K562 (cell line): ENCODE data around the gene ENTREP1. TPM values are rescaled to one million over a fixed set of nuclear protein-coding genes. Genes with fewer than 3 reads are reported as not detected.

Experiments used
- ATAC-seq: fragments of 200-7000 bp; cut with Tn5 transposase; 3 replicates; pipeline ENCODE4 v1.9.1; 2020; ENCODE audit warnings: moderate library complexity
- BruUV-seq: library from RNA; stranded (reverse); fragments of 400-500 nt; replicated peaks from 2 replicates; lab custom pipeline; 2021; lab: Mats Ljungman, UMichigan
- CTCF ChIA-PET: fragments of 300-600 bp; formaldehyde crosslinking; extraction: SDS; loops from one replicate; lab custom pipeline; 2021; ENCODE audit warnings: low intra/inter-chr PET ratio; lab: Yijun Ruan, JAX
- POLR2A ChIA-PET: fragments of 300-600, 350-650 bp; sonication (Branson Sonifier 250); formaldehyde crosslinking; extraction: SDS; loops from one replicate; lab custom pipeline; 2021; ENCODE audit warnings: antibody characterized with exemption, inconsistent platforms; lab: Yijun Ruan, JAX
- DNase-seq, 4 experiments: peaks; one replicate each; pipeline versions ENCODE4 v3.0.0 to v3.0.0-alpha.2; 2011 to 2018; ENCODE audit warnings: low spot score in 3 of 4, mixed read lengths in 3 of 4; ENCODE audit errors: extremely low read depth in 1 of 4
- FAIRE-seq: peaks from 2 replicates; lab custom pipeline; 2011; peaks lifted over from hg19 to GRCh38; lab: Jason Lieb, UNC
- H2AFZ ChIP-seq: 2 replicates; pipeline ENCODE4 v1.6.0; 2011; ENCODE audit warnings: low read depth, low read length, control low read depth, inconsistent platforms
- H3K27ac ChIP-seq: fragments of 200-600 bp; 3 replicates; pipeline ENCODE4 v1.8.0; 2011; ENCODE audit warnings: low read depth, mild to moderate bottlenecking, control low read depth, inconsistent platforms, low read length, moderate library complexity, mixed read lengths; ENCODE audit errors: extremely low read depth
- H3K27me3 ChIP-seq, 2 experiments: fragments of 300-600 bp in 1 of 2; 2 replicates in 1 of 2; 3 replicates in 1 of 2; pipeline versions ENCODE4 v1.6.0 to v1.8.0; 2011; ENCODE audit warnings: inconsistent platforms in 2 of 2, low read length in 2 of 2, mild to moderate bottlenecking in 1 of 2, mixed read lengths in 1 of 2, moderate library complexity in 1 of 2; ENCODE audit not compliant: control insufficient read depth in 2 of 2, insufficient read depth in 2 of 2
- H3K36me3 ChIP-seq: fragments of 300-600 bp; 3 replicates; pipeline ENCODE4 v1.8.0; 2011; ENCODE audit warnings: mild to moderate bottlenecking, low read length, inconsistent platforms; ENCODE audit not compliant: control insufficient read depth, insufficient read depth
- H3K4me1 ChIP-seq, 2 experiments: fragments of 200-600 bp in 1 of 2; replicated peaks in 1 of 2; 2 replicates in 1 of 2; 3 replicates in 1 of 2; pipeline versions ENCODE4 v1.5.1 to v1.8.0; 2011; ENCODE audit warnings: inconsistent platforms in 2 of 2, low read length in 2 of 2, mild to moderate bottlenecking in 1 of 2, mixed read lengths in 1 of 2, moderate library complexity in 1 of 2; ENCODE audit not compliant: control insufficient read depth in 2 of 2, insufficient read depth in 2 of 2
- H3K4me2 ChIP-seq: 2 replicates; pipeline ENCODE4 v1.6.1; 2011; ENCODE audit warnings: low read length, control low read depth, inconsistent platforms, mixed read lengths; ENCODE audit not compliant: insufficient read depth
- H3K4me3 ChIP-seq: fragments of 200-600 bp; sonication (generic), shearing (Covaris generic); 2 replicates; pipeline ENCODE4 v1.5.1; 2016; ENCODE audit warnings: control low read depth, inconsistent platforms
- H3K79me2 ChIP-seq: fragments of 200-600 bp; 3 replicates; pipeline ENCODE4 v1.8.0; 2011; ENCODE audit warnings: low read length, inconsistent platforms; ENCODE audit not compliant: control insufficient read depth, insufficient read depth
- H3K9ac ChIP-seq, 2 experiments: 2 replicates each; pipeline versions ENCODE4 v1.6.0 to v1.6.1; 2011; ENCODE audit warnings: low read depth in 2 of 2, low read length in 2 of 2, control low read depth in 1 of 2, inconsistent platforms in 1 of 2, mild to moderate bottlenecking in 1 of 2, mixed read lengths in 1 of 2; ENCODE audit not compliant: insufficient read depth in 1 of 2
- H3K9me1 ChIP-seq: one replicate; pipeline ENCODE4 v1.6.0; 2011; ENCODE audit warnings: inconsistent platforms, mild to moderate bottlenecking, low read length, moderate library complexity; ENCODE audit not compliant: control insufficient read depth, insufficient read depth
- H3K9me3 ChIP-seq: replicated peaks from 2 replicates; pipeline ENCODE4 v1.5.1; 2011; ENCODE audit warnings: low read depth, low read length, inconsistent platforms; ENCODE audit not compliant: control insufficient read depth, insufficient read depth
- H4K20me1 ChIP-seq: replicated peaks from 2 replicates; pipeline ENCODE4 v1.6.1; 2011; ENCODE audit warnings: low read length, inconsistent platforms, mixed read lengths; ENCODE audit not compliant: control insufficient read depth, insufficient read depth
- E2F8 ChIP-seq: fragments of 450-650 bp; IDR thresholded peaks from 2 replicates; pipeline ENCODE4 v1.7.1; 2018; ENCODE audit warnings: mild to moderate bottlenecking, low read depth; ENCODE audit not compliant: partially characterized antibody
- ELK1 ChIP-seq: sonication (generic); formaldehyde crosslinking; IDR thresholded peaks from 2 replicates; pipeline ENCODE4 v1.8.1; 2022; ENCODE audit warnings: missing genetic modification reagents
- ETS1 ChIP-seq: conservative IDR thresholded peaks from 2 replicates; pipeline ENCODE4 v1.6.1; 2011; ENCODE audit warnings: low read depth, mild to moderate bottlenecking, low read length; ENCODE audit not compliant: control insufficient read depth
- PCBP1 ChIP-seq: fragments of 200-400 bp; formaldehyde crosslinking; IDR thresholded peaks from 2 replicates; pipeline ENCODE4 v1.6.1; 2018; ENCODE audit warnings: mild to moderate bottlenecking, low read depth, low read length; ENCODE audit not compliant: poor library complexity, severe bottlenecking
- RB1 ChIP-seq: fragments of 450-650 bp; IDR thresholded peaks from 2 replicates; pipeline ENCODE4 v1.6.1; 2017; ENCODE audit warnings: low read depth, mild to moderate bottlenecking
- RNF2 ChIP-seq: sonication (generic); IDR thresholded peaks from 2 replicates; pipeline ENCODE4 v1.6.1; 2016
- UBTF ChIP-seq, 2 experiments: IDR thresholded peaks; 2 replicates each; pipeline ENCODE4 v1.6.1; 2012; ENCODE audit warnings: improper control_type of control experiment in 2 of 2, low read depth in 2 of 2, low read length in 2 of 2, borderline replicate concordance in 1 of 2
- ZNF518B ChIP-seq: fragments of 250-450 bp; sonication (Bioruptor Pico); IDR thresholded peaks from 2 replicates; pipeline ENCODE4 v1.5.0; 2021; ENCODE audit warnings: mild to moderate bottlenecking, moderate library complexity
- ZNF696 ChIP-seq: fragments of 250-450 bp; sonication (Bioruptor Pico); conservative IDR thresholded peaks from 2 replicates; pipeline ENCODE4 v1.4.0; 2020; ENCODE audit warnings: mild to moderate bottlenecking, moderate library complexity
- WGBS: fragments of 100-300 bp; shearing (Covaris generic); methylation state at CpG from one replicate; pipeline ENCODE4 v1.1.6; 2016; ENCODE audit warnings: low coverage, mixed read lengths; ENCODE audit not compliant: insufficient coverage; ENCODE audit errors: missing lambda C conversion rate; 5-methylcytosine and 5-hydroxymethylcytosine counted together
- in situ Hi-C: fragments of 300-500 bp; cut with MboI; formaldehyde crosslinking; loops from 4 replicates; pipeline ENCODE4 v1.15.0; 2018; ENCODE audit warnings: inconsistent platforms, mixed read lengths
- intact Hi-C: fragments of 100-400 bp; cut with micrococcal nuclease; formaldehyde crosslinking; loops from 2 replicates; pipeline ENCODE4 v1.14.2; 2022
- polyA plus RNA-seq, 8 experiments: library from polyadenylated mRNA; depleted of rRNA in 4 of 8; stranded (reverse) in 5 of 8; unstranded in 3 of 8; fragments of >200 nt; fragmentation: Nextera tagmentation in 2 of 8; fragmentation: Illumina TruSeq in 1 of 8; extraction: Ambion mirVana in 2 of 8; extraction: Trizol in 1 of 8; gene quantifications; 2 replicates each; pipeline versions ENCODE4 v1.2.1 to v1.2.3, GENCODE V29; 2011 to 2014; ENCODE audit warnings: inconsistent platforms in 1 of 8, missing spikeins in 1 of 8
- total RNA-seq, 7 experiments: library from RNA; depleted of rRNA in 6 of 7; stranded (reverse); fragments of >200 nt in 6 of 7; fragmentation: Illumina TruSeq in 2 of 7; extraction: Trizol in 2 of 7; gene quantifications; 2 replicates each; pipeline versions ENCODE4 v1.2.1 to v1.2.3, GENCODE V29; 2011 to 2021; ENCODE audit warnings: low replicate concordance in 1 of 7

ENTREP1 gene
- total and polyA plus RNA-seq, 9 of the 15 experiments (the other 6 are each of a cell fraction or from before 2014, with no cell fraction given), result not detected

GRCh38 chr9:69299826-69300225 is 25.2 kb upstream of the ENTREP1 start (continued):
- TF ChIP-seq E2F8 (no peak), RB1 (no peak)
- TF ChIP-seq, all 486 proteins: peak for 0

GRCh38 chr9:69303331-69303730 is 21.7 kb upstream of the ENTREP1 start:
- POLR2A ChIA-PET, result no interaction called here
- FAIRE-seq, result no peak
- BruUV-seq, result no TSS peak
- Histone ChIP-seq H3K27me3 (no peaks in the 10 kb centered on the region), H4K20me1 (no peaks in the 10 kb centered on the region), H3K4me2 (no peak overlapping the region), H2AFZ (no peak overlapping the region), H3K9ac (no peak overlapping the region), H3K9me3 (no peaks in the 10 kb centered on the region), H3K27ac (no peak overlapping the region), H3K9me1 (no peaks in the 10 kb centered on the region), H3K4me1 (no peaks in the 10 kb centered on the region; a peak in 1 of 5 replicates), H3K79me2 (no peaks in the 10 kb centered on the region), H3K36me3 (no peaks in the 10 kb centered on the region), H3K4me3 (no peak overlapping the region)
- in situ Hi-C loops (no loop called here), intact Hi-C loops (no loop called here)
- no peak for DNase-seq
- WGBS, result 7% methylated on average over 2 of the region's 2 CpGs
- no peak for ATAC-seq
- CTCF ChIA-PET, result no interaction called here
- TF ChIP-seq ZNF518B (CRISPR knock-in tag), result no peak
- TF ChIP-seq RNF2, result no peak
- TF ChIP-seq ZNF696 (CRISPR knock-in tag), result no peak
- no peak for TF ChIP-seq UBTF (IDR thresholded peaks at IDR 0.05; ENCODE audit: borderline replicate concordance in 1 of 2, low read depth in 2 of 2, low read length in 2 of 2)
- TF ChIP-seq PCBP1, result no peak
- no peak for TF ChIP-seq ETS1
- TF ChIP-seq ELK1 (CRISPR knock-in tag), result no peak
